Measurements from ENCODE around the gene LIMA1.

The LIMA1 gene

DNA sequence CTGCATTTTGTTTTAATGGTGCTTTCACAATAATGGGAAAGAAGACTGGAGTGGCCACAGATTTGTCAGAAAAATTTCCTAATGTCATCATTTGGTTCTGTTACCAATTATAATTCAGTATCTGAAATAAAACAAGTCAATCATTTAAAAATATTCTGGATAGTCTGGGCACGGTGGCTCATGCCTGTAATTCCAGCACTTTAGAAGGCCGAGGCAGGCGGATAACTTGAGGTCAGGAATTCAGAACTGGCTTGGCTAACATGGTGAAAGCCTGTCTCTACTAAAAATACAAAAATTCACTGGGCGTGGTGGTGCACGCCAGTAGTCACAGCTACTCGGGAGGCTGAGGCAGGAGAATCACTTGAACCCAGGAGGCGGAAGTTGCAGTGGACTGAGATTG, 4.0 kb upstream of the LIMA1 start:
- Mint-ChIP-seq H3K36me3 (ENCODE audit: low read depth) (peaks cover 13% of the 10 kb centered on the region), H3K4me3 (no peak overlapping the region), H3K9me3 (peaks cover 13% of the 10 kb centered on the region), H3K27me3 (ENCODE audit: low read depth) (no peaks in the 10 kb centered on the region), H3K4me1 (peaks cover 13% of the 10 kb centered on the region), H3K27ac (no peak overlapping the region)
- TF ChIP-seq, protein P1, sequence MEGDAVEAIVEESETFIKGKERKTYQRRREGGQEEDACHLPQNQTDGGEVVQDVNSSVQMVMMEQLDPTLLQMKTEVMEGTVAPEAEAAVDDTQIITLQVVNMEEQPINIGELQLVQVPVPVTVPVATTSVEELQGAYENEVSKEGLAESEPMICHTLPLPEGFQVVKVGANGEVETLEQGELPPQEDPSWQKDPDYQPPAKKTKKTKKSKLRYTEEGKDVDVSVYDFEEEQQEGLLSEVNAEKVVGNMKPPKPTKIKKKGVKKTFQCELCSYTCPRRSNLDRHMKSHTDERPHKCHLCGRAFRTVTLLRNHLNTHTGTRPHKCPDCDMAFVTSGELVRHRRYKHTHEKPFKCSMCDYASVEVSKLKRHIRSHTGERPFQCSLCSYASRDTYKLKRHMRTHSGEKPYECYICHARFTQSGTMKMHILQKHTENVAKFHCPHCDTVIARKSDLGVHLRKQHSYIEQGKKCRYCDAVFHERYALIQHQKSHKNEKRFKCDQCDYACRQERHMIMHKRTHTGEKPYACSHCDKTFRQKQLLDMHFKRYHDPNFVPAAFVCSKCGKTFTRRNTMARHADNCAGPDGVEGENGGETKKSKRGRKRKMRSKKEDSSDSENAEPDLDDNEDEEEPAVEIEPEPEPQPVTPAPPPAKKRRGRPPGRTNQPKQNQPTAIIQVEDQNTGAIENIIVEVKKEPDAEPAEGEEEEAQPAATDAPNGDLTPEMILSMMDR (IDR thresholded peaks at IDR 0.05; ENCODE audit: unreplicated experiment in 3 of 3) = no peak

DNA sequence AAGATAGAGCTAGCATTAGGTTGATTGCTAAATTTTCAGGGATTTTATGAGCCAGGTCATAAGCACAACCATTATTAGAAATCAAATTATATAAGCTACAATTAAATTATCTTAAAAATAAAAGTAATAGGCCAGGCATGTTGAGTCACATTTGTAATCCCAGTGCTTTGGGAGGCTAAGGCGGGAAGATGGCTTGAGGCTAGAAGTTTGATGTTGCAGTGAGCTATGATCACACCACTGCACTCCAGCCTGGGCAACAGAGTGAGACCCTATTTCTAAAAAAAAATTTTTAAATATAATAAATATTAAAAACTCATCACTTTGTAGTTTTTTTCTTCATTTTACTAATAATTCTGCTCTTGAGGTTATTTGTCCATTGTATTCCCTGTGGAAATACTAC, 1.9 kb upstream of the LIMA1 start:
- H3K4me3 Mint-ChIP-seq = peak overlapping the region; percentile 37 to 93 (median 68)
- H3K36me3 Mint-ChIP-seq (ENCODE audit: low read depth) = no peaks in the 10 kb centered on the region
- H3K27me3 Mint-ChIP-seq (ENCODE audit: low read depth) = no peaks in the 10 kb centered on the region
- peaks cover 24% of the 10 kb centered on the region for H3K4me1 Mint-ChIP-seq
- no peaks in the 10 kb centered on the region for H3K9me3 Mint-ChIP-seq
- peak overlapping the region in 1 of 3 experiments; percentile 28 for H3K27ac Mint-ChIP-seq
- TF ChIP-seq, protein P1 (IDR thresholded peaks at IDR 0.05; ENCODE audit: unreplicated experiment in 3 of 3) = no peak

- H3K36me3 Mint-ChIP-seq (ENCODE audit: low read depth) = no peaks in the 10 kb centered on the region
- TF ChIP-seq, protein P1 (IDR thresholded peaks at IDR 0.05; ENCODE audit: unreplicated experiment in 3 of 3) = no peak
- peak overlapping the region; percentile 72 to 94 (median 88) for H3K27ac Mint-ChIP-seq
- peak overlapping the region; percentile 84 to 95 (median 93) for H3K4me3 Mint-ChIP-seq
- peaks cover 24% of the 10 kb centered on the region for H3K4me1 Mint-ChIP-seq
- no peaks in the 10 kb centered on the region for H3K9me3 Mint-ChIP-seq
- H3K27me3 Mint-ChIP-seq (ENCODE audit: low read depth) = no peaks in the 10 kb centered on the region
Observed at GRCh38 chr12:50282721-50283228, 545 bp downstream of the LIMA1 start.

DNA sequence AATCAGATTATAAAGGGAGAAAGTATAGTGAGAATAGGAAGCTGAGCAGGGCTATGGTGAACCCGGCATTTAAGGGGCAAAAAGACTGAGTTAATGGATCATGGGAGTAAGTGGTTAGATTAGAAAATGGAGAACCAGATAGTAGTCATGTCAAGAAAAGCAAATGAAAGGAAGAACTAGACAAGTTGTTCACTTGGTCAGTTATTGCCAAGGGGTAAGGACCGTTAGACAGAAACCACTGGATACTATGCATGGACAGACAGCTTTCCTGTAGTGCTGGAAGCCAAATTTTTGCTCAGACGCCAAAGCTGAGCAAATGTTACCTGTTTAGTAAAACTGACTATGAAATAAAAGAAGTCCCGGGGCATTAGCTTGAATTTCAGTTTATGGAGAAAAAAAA, 3.8 kb downstream of the LIMA1 start:
- Mint-ChIP-seq H3K36me3 (ENCODE audit: low read depth) (no peaks in the 10 kb centered on the region), H3K4me3 (peak overlapping the region; percentile 7 to 40 (median 15)), H3K27me3 (ENCODE audit: low read depth) (no peaks in the 10 kb centered on the region), H3K4me1 (peaks cover 33% of the 10 kb centered on the region), H3K27ac (peak overlapping the region in 1 of 3 experiments; percentile 25), H3K9me3 (no peaks in the 10 kb centered on the region)
- TF ChIP-seq, protein P1 (IDR thresholded peaks at IDR 0.05; ENCODE audit: unreplicated experiment in 3 of 3) = no peak

GRCh38 chr12:50276912-50277671, 6.2 kb downstream of the LIMA1 start:
- H3K4me3 Mint-ChIP-seq = no peak overlapping the region
- H3K27me3 Mint-ChIP-seq (ENCODE audit: low read depth) = no peaks in the 10 kb centered on the region
- H3K4me1 Mint-ChIP-seq = peaks cover 19% of the 10 kb centered on the region
- TF ChIP-seq, protein P1 (IDR thresholded peaks at IDR 0.05; ENCODE audit: unreplicated experiment in 3 of 3) = no peak
- no peaks in the 10 kb centered on the region for H3K36me3 Mint-ChIP-seq (ENCODE audit: low read depth)
- H3K9me3 Mint-ChIP-seq = no peaks in the 10 kb centered on the region
- H3K27ac Mint-ChIP-seq = no peak overlapping the region

- no peak overlapping the region for H3K4me3 Mint-ChIP-seq
- H3K27ac Mint-ChIP-seq = no peak overlapping the region
- H3K36me3 Mint-ChIP-seq (ENCODE audit: low read depth) = no peaks in the 10 kb centered on the region
- no peaks in the 10 kb centered on the region for H3K27me3 Mint-ChIP-seq (ENCODE audit: low read depth)
- H3K9me3 Mint-ChIP-seq = no peaks in the 10 kb centered on the region
- TF ChIP-seq, protein P1 (IDR thresholded peaks at IDR 0.05; ENCODE audit: unreplicated experiment in 3 of 3) = no peak
- H3K4me1 Mint-ChIP-seq = peaks cover 20% of the 10 kb centered on the region
Observed at GRCh38 chr12:50276068-50276467, 7.3 kb downstream of the LIMA1 start.
